HG02763 (cell line): ENCODE results near the gene PRPF19.

ENCODE experiments used
- ATAC-seq: cut with Tn5 transposase; IDR thresholded peaks from one replicate; pipeline ENCODE4 v1.9.1; 2021; ENCODE audit warnings: mild to moderate bottlenecking, moderate library complexity; ENCODE audit not compliant: unreplicated experiment

PRPF19 gene

DNA sequence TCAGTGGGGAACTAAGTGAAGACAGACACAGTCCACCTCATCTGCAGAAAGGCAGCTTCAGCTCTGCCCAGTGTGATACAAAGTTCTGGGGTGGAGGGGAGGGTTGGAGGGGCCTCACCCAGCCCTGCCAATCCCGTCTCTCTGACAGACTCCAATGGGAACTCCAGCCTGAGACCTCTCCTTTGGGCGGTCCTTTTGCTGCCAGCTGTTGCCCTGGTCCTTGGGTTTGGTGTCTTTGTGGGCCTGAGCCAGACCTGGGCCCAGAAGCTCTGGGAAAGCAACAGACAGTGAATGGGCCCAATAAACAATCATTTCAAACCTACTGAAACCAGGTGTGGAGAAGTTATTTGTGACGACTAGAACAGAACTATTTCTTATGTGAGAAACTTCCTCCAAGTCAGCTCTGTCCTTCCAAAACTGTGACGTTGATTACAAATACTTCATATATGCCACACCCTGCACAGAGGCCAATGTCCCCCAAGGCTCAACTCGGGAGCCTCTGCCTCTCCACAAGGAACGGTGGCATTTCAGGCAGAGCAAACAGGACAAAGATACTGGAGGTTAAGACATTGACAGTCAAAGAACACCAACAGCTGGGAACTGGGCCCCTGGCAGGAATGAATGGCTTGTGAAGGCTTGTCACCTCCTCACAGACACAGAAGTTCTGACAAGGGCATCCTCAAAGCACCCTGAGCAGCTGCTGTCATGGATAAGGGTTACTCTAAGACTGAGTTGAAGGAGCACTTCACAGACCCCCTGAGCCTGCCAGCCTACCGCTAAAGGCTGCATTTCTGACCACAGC is 30.8 kb downstream of the PRPF19 start:
- ATAC-seq = no peak

DNA sequence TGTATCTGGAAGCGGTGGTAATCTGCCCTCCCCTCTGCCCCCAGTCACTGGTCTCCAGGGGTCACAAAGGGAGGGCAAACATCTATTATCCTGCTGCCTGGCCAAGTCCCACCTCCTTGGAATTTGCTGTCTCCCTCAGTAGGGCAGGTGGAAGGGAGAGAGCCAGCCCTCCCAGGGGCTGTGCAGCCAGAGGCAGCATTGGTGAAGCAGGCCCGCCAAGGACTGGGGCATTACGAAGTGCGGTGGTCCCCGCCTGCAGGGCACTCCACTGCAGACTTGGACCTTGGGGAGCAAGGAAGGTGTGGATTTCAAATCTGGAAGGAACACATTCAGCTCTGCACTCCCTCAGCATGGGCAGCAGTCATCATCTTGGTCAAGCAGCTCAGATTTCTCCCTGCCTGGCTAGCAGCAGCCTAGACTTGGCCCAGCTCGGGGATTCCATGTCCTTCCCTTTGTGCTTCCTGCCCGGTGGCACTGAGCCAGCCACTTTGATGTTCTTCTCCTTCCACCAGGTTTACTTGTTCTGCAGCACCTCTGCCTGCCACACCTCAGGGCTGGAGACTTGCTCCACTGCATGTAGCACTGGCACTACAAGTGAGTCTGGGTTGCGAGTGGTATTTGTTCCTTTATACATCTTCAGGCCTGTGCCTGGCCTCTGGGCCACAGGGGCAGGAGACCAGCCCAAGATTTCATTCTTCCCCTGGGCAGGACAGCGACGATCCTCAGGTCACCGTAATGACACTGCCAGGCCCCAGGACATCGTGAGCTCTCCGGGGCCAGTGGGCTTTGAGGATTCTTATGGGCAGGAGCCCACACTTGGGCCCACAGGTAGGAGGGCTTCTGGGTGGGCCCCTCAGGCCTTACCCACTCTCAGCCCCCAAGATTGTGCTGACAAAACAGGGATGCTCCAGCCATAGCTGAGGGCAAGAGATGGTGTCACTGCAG is 31.7 kb downstream of the PRPF19 start:
- no peak for ATAC-seq

DNA sequence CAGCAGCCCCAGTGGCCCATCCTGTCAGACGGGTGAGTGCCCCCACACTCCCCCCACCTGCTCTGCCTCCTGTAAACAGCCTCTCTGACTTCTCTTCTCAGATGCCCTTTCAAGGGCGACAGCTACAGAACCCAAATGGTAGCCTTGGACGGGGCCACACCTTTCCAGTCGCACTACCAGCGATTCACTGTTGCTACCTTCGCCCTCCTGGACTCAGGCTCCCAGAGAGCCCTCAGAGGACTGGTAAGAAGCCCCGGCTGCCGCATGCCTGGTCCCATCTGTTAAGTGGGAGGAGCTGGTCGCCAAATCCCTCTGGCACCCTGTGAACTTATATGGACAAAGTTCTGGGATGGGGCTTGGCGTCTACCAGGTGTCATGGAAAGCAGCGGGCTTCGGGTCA is 32.9 kb downstream of the PRPF19 start:
- no peak for ATAC-seq

DNA sequence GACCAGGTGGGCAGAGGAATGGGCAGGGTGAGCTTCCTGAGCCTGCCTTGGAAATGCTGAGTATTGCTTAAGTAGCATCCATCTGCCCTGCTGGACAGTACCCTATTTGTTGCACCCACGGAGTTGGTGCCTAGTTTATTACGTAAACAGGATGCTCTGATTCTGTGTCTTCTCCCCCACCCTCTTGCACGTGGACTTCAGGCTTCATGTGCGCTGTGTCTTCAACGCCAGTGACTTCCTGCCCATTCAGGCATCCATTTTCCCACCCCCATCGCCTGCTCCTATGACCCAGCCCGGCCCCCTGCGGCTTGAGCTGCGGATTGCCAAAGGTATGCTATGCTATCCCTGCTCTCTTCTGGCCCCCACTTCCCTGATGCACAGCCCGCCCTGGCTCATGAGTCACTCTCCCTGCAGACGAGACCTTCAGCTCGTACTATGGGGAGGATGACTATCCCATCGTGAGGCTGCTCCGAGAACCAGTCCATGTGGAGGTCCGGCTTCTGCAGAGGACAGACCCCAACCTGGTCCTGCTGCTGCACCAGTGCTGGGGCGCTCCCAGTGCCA is 33.3 kb downstream of the PRPF19 start:
- ATAC-seq = no peak

DNA sequence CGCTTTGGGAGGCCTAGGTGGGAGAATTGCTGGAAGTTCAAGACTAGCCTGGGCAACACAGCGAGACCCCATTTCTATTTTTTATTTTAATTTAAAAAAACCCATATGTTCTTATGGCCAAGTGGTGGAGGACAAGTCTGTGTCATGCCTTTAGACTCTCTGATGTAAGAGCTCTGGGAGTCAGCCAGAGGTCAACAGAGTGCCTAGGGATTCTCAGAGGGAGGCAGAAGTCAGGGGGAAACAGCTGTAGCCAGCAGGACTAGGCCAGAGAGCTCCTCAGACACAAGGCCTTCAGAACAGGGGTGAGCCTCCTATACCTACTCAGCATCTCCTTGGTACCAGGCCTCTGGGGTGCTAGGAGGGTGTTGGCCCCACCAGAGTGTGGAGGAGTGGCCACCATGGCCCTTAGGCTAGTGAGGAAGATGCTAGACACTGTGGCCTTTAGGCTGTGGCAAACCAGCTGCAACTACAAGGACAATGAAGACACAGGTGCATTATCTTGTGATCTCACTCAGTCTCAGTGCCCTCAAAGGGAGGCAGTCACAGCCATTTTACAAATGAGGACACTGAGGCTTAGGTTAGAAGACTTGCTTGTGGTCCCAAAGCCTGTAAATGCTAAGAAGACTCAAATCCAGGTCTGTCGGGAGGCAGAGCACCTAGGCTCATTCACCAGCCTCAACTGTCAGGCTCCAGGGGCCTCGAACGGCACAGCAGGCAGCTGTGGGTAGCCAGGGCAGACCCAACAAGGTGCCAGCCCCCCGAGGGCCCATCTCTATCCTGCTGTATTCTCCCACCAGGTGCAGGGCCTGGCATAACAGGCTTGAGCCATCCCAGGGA is 34.0 kb downstream of the PRPF19 start:
- ATAC-seq = no peak

DNA sequence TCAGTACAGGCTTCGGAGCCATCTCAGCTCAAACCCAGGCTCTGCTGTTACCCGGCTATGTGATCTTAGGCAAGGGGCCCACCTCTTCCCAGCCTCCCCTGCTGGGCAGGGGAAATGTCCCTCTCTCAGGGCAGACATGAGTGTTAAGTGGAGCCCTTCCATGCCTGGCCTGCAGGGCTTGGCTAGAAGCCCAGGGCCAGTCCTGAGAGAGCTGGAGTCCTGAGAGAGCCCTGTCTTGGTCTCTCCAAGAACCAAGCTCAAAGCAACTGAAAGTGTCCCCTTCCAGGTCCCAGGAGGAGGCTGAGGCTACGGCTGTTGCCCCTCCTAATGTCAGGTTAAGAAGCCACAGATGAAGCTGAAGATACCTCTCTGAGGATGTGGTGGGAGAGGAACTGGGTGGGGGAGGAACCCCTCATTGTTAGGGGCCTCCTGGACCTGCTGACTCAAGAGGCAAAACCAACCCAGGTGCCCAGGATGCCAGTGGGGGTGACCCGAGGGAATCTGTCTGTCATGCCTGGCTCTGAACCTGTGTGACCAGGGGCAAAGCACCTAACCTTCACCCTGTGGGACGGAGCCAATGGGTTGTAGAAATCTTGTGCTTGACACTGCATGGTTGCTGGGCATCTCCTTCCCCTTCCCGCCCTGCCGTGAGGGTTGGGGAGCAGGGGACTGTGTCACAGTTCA is 34.9 kb downstream of the PRPF19 start:
- no peak for ATAC-seq

DNA sequence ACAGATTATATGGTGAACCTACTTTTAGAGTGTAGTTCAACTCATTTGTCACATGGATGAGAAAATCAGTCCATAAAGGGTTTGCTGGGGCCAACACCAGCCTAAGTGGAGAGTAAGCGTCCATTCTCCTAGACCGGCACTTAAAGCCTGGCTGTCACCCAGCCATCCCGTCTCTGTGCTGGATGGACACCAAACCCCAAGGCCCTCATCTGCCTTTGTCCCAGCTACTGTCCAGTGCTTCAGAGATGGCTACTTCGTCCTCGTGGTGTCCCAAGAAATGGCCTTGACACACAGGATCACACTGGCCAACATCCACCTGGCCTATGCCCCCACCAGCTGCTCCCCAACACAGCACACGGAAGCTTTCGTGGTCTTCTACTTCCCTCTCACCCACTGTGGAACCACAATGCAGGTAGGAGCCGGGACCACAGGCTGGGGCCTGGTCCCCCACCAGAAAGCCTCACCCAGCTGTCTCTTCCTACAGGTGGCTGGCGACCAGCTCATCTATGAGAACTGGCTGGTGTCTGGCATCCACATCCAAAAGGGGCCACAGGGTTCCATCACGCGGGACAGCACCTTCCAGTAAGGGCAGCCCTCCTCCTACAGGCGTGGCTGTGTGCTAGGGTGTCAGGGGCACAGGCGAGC is 35.5 kb downstream of the PRPF19 start:
- ATAC-seq = no peak

DNA sequence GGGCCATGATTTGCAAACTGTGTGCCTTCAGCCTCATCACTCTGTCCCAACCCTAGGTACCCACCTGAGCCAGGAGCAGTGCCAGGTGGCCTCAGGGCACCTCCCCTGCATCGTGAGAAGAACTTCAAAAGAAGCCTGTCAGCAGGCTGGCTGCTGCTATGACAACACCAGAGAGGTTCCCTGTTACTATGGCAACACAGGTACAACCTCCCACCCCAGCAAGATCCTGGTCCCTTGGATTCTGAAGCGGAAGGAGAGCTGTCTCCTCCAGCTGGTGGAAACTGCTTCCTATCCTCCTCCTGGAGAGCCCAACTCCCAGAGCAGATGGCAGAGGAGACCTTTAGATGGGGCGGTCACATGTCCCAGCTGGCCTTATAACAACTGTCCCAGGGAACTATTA is 36.1 kb downstream of the PRPF19 start:
- no peak for ATAC-seq

DNA sequence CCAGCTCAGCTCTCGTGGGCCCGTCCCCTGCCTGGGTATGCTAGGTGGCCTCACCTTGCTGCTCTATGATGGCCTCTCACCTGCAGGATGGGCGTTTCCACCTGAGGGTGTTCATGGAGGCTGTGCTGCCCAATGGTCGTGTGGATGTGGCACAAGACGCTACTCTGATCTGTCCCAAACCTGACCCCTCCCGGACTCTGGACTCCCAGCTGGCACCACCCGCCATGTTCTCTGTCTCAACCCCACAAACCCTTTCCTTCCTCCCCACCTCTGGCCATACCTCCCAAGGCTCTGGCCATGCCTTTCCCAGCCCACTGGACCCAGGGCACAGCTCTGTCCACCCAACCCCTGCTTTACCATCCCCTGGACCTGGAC is 36.9 kb downstream of the PRPF19 start:
- no peak for ATAC-seq

DNA sequence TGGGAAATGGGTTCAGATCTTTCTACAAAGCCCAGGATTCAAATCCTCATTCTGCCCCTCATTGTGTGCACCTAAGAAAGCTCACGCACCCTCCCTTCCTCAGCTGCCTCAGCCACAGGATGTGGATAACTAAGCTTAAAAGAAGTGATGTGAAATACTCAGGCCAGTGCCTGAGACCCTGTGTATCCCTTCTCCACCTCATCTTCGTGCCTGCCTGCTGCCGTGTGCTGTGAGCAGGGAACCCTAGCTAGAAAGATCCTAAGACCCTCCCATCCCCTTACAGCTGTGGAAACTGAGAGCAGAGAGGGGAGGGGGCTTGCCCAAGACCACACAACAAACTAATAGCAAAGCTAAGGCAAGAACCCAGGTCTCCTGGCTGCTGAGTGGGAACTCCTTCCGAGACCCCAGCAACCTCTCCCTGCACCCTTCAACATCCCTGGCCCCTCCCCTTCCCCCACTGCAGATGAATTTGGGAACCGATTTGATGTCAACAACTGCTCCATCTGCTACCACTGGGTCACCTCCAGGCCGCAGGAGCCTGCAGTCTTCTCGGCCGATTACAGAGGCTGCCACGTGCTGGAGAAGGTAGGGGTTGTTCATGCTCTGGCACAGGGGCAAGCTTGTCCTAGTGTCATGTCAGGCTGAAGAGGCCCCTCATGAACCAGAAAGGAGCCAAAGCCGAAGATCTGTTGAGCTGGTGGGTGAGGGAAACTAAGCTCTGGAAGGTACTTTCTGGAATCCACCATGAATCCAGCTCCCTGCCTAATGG is 37.5 kb downstream of the PRPF19 start:
- ATAC-seq = no peak

DNA sequence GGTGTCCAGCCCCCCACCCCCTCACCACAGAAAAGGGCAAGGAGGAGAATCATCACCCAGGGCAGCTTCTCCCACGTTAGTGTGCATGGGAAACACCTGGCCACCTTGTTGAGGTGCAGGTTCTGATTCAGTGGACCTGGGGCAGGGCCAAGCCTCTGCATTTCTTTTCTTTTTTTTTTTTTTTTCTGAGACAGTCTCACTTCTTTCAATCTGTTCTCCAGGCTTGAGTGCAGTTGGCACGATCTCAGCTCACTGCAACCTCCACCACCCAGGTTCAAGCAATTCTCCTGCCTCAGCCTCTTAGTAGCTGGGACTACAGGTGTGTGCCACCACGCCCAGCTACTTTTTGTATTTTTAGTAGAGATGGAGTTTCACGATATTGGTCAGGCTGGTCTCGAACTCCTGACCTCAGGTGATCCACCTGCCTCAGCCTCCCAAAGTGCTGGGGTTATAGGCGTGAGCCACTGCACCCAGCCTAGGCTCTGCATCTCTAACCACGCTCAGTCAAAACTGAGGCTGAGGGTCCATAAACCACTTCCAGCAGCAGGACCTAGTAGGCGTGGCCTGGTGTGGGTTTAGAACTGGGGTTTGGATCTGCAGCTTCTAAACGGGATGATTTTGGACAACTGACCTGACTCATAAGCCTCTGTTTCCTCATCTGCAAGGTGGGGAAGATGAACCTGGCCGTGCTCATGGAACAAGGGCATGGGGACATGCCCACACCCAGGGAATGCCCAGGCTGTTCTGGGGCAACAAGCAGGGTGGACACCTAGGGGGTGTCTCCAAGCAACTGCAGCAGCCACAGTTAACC is 38.3 kb downstream of the PRPF19 start:
- ATAC-seq = no peak

DNA sequence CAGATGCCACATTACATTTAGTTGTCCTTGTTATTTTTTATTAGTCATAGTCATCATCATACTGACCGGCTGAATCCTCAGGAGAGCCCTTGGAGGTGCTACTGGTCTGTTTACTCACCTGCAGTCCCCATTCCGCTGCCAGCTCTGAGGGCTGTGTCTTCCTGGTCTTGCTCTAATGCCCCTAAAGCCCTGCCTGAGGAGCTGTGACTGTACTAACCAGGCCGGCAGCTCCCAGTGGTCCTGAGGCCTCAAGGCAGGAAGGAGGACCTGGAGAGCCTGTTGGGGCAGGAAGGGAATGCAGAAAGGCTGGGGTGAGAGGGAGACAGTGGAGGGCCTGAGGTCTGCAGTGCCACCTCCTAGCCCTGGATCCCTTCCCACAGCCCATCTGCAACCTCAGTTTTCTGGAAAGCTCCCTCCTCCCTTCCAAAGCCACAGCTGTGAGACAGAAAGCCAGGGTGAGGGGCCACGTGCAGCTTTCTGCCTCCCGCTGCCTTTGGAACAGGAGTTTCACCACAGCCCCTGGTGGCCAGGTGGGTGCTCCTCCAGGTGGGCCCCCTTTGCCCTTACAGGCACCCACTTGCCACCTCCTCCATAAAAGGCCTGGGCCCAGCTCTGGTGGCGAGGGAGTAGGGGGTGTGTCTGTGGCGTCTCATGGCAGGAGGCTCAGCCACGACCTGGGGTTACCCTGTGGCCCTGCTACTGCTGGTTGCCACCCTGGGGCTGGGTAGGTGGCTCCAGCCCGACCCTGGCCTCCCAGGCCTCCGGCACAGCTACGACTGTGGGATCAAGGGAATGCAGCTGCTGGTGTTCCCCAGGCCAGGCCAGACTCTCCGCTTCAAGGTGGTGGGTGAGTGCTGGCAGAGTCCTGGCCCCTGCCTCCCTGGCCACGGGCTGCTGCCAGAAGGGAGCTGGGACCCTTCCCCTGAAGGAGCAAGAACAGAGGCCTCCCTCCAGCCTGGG is 39.2 kb downstream of the PRPF19 start, which contains the start of gene ZP1:
ZP1 (plus strand) TSS at position 632 of the 960 bp plus-strand sequence; CDS start at position 652, 20 bp downstream.
- no peak for ATAC-seq

DNA sequence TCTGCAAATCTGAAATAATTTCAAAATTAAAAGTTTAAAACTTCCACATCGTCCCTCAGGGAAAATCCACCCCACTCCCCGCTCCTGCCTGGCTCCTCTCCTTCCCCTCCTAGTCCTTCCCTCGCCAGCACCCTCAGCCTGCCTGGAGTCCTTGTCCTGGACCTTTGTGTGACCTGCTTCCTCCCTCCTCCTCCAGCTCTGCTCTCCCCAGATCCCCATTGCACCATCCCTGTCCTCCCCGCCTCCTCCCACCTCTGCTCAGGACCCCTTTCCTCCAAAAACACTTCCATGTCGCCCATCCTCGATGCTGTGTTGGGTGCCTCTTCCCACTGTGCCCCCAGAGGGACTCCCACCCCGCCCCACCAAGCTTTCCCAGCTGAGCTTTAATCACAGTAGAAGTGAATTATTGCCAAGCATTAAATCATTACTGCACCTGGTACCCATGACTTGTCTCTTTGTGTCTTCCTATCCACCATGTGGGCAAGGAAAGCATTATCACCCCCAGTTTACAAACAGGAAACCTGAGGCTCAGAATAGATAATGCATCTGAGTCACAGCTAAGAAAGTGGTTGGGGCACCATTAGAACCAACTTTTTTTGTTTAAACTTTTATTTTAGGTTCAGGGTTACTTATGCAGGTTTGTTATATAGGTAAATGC is 41.4 kb downstream of the PRPF19 start:
- ATAC-seq = no peak

DNA sequence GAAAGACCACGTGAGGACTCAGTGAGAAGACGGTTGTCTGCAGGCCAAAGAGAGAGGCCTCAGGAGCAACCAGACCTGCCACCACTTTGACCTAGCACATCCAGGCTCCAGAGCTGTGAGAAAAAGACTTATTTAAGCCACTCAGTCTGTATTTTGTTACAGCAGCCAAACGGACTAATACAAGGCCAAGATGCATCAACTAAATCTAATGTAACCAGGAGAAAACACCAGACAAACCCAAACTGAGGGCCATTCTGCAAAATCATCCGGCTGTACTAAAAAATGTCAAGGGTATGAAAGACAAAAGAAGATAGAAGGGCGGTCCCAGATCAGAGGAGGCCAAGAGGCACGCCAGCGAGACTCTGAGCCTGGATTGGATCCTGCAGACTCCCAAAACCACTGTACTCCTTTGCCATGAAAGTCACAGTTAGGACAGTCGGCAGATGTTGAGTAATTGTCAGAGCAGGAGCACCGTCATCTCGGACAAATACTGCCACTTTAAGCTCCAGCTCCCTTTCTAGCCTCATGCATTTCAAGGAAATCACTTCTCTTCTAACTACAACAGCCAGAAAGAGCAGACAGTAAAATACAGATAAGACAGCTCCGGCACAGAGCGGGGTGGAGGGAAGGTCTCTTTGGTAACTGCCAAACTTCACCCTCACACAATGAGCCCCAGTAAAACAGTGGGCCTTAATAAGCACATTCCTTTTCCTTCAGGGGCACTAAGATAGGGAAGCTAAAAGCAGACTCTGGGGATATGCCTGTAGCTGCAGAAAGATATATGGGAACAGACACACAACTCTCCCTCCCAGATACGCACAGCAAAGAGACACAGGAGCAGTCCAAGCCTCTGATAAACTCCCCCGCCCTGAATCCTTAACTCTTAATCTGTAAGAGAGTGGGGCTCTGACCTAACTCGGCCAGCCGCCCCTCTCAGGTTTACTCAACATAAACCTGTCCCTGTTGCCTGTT is 42.5 kb downstream of the PRPF19 start:
- ATAC-seq = no peak

DNA sequence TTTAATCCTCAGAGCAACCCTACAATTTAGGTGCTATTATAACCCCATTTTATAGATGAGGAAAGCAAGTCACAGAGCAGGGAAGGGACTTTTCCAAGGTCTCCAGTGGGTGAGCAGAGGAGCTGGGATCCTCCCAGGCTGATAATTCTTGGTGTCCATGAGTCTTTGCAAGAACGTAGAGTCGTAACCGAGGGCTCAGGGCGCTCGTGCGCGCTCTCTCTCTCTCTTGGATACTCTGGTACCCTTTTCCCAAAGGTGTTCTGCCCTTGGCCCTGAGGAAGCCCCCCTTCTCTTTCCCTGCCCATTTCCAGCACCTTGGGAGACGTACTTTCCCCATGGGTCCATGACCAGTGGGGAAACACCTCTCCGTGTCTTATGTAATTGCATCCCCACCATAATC is 44.2 kb downstream of the PRPF19 start:
- ATAC-seq = no peak
